KOPT-K1 (cell line): ENCODE data around the gene PARP11.

Experiments used
- H3K27ac ChIP-seq: fragments of 200-600 bp; sonication (generic); 2 replicates; pipeline ENCODE4 v1.5.1; 2016; ENCODE audit warnings: antibody characterized with exemption, mild to moderate bottlenecking, low read depth, low read length; ENCODE audit not compliant: poor library complexity, severe bottlenecking
- H3K36me3 ChIP-seq: fragments of 200-600 bp; sonication (generic); 2 replicates; pipeline ENCODE4 v1.5.1; 2017; ENCODE audit warnings: antibody characterized with exemption, mild to moderate bottlenecking, low read length, moderate library complexity; ENCODE audit not compliant: insufficient read depth
- H3K9me3 ChIP-seq: fragments of 200-600 bp; sonication (generic); 2 replicates; pipeline ENCODE4 v1.5.1; 2017; ENCODE audit warnings: antibody characterized with exemption, low read length, mild to moderate bottlenecking; ENCODE audit not compliant: insufficient read depth, poor library complexity, severe bottlenecking

Gene PARP11

DNA sequence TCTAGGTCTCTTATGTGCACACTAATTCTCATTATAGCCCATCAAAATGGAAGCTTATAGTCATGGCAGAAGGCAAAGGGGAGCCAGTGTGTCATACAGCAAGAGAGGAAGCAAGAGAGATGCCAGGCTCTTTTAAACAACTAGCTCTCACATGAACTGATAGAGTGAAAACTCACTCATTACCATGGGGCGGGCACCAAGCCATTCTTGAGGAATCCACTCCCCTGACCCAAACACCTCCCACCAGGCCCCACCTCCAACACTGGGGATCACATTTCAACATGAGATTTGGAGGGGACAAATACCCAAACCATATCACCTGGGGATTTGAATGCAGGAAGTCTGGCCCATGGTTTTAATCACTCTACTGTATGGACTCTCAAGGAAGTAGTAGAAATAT, 83.4 kb downstream of the PARP11 start:
- Histone ChIP-seq H3K27ac (no peak overlapping the region), H3K36me3 (no peaks in the 10 kb centered on the region), H3K9me3 (no peaks in the 10 kb centered on the region)

GRCh38 chr12:3777206-3777809, 95.9 kb downstream of the PARP11 start:
- Histone ChIP-seq H3K9me3 (no peaks in the 10 kb centered on the region), H3K27ac (no peak overlapping the region)

GRCh38 chr12:3775385-3776035, 97.7 kb downstream of the PARP11 start:
- no peak overlapping the region for H3K27ac ChIP-seq

More at GRCh38 chr12:3777206-3777809, 95.9 kb downstream of the PARP11 start:
- H3K36me3 ChIP-seq, result no peaks in the 10 kb centered on the region

DNA sequence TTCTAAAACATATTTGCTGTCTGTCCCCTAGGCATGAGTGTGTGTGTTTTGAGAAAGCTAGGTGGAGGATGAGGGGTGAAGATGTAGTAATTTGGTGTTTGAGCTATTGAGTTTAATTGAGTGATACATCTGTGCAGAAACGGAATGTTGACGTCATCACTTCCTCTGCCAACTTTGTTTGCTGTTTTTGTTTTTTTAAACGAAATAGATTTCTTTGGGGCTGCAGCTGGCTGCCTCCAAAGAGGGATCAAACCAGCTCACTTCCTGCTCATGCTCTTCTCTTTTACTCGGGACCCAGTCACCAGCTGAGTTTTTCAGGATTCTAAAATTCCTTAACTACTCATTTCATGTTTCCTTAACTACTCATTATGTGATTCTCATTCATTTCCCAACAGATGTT, 100.8 kb downstream of the PARP11 start:
- Histone ChIP-seq H3K27ac (no peak overlapping the region), H3K36me3 (no peaks in the 10 kb centered on the region), H3K9me3 (no peaks in the 10 kb centered on the region)

More at GRCh38 chr12:3775385-3776035, 97.7 kb downstream of the PARP11 start:
- Histone ChIP-seq H3K36me3 (no peaks in the 10 kb centered on the region), H3K9me3 (no peaks in the 10 kb centered on the region)

DNA sequence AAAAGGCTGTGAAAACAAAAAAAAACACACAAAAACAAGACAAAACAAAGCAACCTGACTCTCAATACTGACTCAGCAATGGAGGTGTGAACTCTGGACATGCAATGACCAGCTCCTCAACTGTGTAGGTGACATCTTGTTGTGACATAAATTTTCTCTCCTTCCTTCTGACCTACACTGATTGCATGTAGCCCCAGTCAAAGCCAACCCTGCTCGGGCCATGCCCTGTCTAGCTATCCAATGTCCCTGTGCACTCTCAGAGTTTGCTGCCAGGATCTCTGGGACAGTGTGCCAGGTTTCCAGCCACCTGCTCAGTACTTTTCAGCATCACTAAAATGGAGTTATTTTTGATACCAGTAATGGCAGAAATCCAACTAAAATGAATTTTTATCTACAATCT, 101.3 kb downstream of the PARP11 start:
- H3K36me3 ChIP-seq, result no peaks in the 10 kb centered on the region
- H3K9me3 ChIP-seq, result no peaks in the 10 kb centered on the region
- no peak overlapping the region for H3K27ac ChIP-seq

DNA sequence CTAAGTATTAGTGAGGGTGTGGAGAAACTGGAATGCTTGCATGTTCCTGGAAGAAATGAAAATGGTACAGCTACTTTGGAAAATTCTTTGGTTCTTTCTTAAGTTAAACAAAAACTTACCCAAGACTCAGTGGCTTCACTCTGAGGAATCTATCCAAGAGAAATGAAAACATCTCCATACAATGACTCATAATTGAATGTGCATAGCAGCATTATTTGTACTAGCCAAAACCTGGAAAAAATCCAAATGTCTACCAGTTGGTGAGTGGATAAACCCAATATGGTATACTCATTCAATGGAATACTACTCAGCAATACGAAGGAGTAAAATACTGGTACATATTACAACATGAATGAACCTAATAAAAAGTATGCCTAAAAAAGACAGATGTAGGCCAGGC, 102.3 kb downstream of the PARP11 start:
- H3K36me3 ChIP-seq, result no peaks in the 10 kb centered on the region
- H3K27ac ChIP-seq, result no peak overlapping the region
- H3K9me3 ChIP-seq, result no peaks in the 10 kb centered on the region

GRCh38 chr12:3768911-3769447, 104.2 kb downstream of the PARP11 start:
- Histone ChIP-seq H3K27ac (no peak overlapping the region), H3K36me3 (no peaks in the 10 kb centered on the region), H3K9me3 (no peaks in the 10 kb centered on the region)

- Histone ChIP-seq H3K36me3 (peaks cover 7% of the 10 kb centered on the region; the same call in 1 of the 2 replicates), H3K27ac (no peak overlapping the region), H3K9me3 (no peaks in the 10 kb centered on the region)
Measured at GRCh38 chr12:3761116-3761735, 112.0 kb downstream of the PARP11 start.

GRCh38 chr12:3759878-3760277, 113.3 kb downstream of the PARP11 start:
- Histone ChIP-seq H3K36me3 (peaks cover 7% of the 10 kb centered on the region; the same call in 1 of the 2 replicates), H3K27ac (no peak overlapping the region), H3K9me3 (no peaks in the 10 kb centered on the region)
